AG10803 (cell line): ENCODE measurements around the gene IGF1.

ENCODE experiments used
- DNase-seq: peaks from one replicate; pipeline ENCODE4 v3.0.0; 2010; ENCODE audit warnings: low read depth
- H3K4me3 ChIP-seq: 2 replicates; pipeline ENCODE4 v1.5.1; 2011; ENCODE audit warnings: mild to moderate bottlenecking, low read length, control low read depth
- TF ChIP-seq, protein P1 (sequence below): conservative IDR thresholded peaks from 2 replicates; pipeline ENCODE4 v1.5.1; 2011; ENCODE audit warnings: mild to moderate bottlenecking, low read length, control low read depth, inconsistent platforms

IGF1 gene

DNA sequence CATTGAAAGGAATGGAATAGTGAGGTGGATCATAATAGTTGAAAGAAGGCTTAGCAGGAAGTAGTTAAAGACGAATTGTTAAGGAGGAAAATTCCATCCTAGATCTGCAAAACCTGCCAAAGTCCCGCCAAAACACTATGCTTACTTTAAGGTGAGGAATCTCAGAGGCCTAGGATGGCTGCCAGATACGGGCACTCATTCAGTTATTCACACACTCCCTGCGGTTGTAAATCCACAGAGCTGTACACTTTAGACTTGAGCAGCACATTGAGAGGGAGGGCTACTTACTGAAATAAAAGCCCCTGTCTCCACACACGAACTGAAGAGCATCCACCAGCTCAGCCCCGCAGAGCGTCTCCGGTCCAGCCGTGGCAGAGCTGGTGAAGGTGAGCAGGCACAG, 5.0 kb downstream of the IGF1 start:
- no peak overlapping the region for H3K4me3 ChIP-seq
- no peak for DNase-seq
- TF ChIP-seq, protein P1, sequence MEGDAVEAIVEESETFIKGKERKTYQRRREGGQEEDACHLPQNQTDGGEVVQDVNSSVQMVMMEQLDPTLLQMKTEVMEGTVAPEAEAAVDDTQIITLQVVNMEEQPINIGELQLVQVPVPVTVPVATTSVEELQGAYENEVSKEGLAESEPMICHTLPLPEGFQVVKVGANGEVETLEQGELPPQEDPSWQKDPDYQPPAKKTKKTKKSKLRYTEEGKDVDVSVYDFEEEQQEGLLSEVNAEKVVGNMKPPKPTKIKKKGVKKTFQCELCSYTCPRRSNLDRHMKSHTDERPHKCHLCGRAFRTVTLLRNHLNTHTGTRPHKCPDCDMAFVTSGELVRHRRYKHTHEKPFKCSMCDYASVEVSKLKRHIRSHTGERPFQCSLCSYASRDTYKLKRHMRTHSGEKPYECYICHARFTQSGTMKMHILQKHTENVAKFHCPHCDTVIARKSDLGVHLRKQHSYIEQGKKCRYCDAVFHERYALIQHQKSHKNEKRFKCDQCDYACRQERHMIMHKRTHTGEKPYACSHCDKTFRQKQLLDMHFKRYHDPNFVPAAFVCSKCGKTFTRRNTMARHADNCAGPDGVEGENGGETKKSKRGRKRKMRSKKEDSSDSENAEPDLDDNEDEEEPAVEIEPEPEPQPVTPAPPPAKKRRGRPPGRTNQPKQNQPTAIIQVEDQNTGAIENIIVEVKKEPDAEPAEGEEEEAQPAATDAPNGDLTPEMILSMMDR: no peak

- DNase-seq: no peak
- no peak overlapping the region for H3K4me3 ChIP-seq
- TF ChIP-seq, protein P1: no peak
Observed at GRCh38 chr12:102474438-102475064, 5.8 kb downstream of the IGF1 start.

DNA sequence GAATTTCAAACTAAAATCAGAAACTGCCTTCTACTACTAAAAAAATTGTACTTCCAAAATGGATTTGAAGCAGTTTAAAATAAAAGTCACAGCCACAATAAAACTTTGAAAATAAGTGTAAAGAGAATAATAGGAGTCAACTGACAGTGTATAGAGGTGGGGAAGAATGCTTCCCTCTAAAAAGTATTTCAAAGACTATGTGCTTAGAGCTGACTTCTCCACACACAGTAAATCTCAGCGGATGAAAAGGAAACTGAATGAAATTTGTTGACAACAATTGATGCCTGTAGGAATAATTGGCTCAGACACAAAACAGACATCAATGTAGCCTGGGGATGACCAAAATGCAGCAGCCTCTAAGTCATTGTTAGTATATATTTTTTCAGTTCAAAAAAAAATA, 7.9 kb downstream of the IGF1 start:
- TF ChIP-seq, protein P1: no peak
- DNase-seq: no peak
- no peak overlapping the region for H3K4me3 ChIP-seq

DNA sequence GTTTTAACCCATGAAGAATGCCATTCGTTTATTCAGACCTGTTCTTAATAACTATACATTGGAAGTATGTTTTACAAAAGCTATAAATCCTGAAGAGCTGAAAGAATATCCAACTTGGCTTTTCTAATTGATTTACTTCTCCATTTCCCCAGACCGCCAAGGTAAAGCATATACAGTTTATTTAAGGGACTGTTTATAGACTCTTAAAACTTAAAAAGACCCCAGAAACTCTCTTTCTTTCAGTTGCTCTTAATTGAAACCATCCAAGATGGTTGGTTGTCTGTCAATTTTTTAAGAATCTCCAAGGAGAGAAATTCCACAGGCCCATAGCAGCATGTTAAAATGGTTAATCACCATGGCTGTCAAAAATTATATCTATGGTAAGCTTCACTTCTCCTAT, 8.8 kb downstream of the IGF1 start:
- H3K4me3 ChIP-seq: no peak overlapping the region
- DNase-seq: no peak
- TF ChIP-seq, protein P1: no peak

GRCh38 chr12:102470945-102471344, 9.4 kb downstream of the IGF1 start:
- no peak for DNase-seq
- no peak overlapping the region for H3K4me3 ChIP-seq
- TF ChIP-seq, protein P1: no peak

DNA sequence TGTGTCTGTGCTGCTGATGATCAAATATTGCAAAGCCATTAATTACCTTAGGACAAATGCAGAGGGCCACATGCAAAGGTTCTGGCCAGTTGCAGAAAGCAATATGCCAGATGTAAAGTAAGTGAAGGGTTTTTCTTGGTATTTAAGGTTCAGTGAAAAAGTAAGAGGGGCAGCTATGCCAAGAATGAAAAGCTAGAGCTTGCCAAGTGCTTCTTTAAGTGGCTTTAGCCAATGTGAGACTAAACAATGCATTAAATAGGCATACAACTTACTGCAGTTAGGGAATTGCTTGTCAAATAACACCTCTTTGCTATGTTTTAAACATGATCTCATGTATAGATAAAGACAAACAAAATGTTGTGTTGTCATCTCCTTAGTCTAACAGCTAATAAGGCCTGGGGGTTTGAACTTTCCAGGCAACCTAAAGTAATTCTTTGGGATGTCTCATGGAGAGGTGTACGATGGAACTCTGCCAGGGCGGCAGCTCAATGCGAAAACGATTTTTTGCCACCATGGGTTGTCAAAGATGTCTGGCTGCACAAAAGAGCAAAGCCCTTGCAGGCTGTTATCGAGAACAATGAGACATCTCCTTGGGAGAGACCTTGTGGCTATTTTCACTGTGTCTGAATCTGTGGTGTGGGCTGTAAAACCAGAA, 12.0 kb downstream of the IGF1 start:
- TF ChIP-seq, protein P1: no peak
- DNase-seq: no peak

More for the DNA sequence above, 12.0 kb downstream of the IGF1 start:
- H3K4me3 ChIP-seq: no peak overlapping the region
